ENCODE measurements around the gene PTPN13.
"Not testable (repeated sequence)": the region's sequence is repeated elsewhere in the genome, so short reads cannot be mapped to it uniquely, and the experiment has no call there.

PTPN13 gene

DNA sequence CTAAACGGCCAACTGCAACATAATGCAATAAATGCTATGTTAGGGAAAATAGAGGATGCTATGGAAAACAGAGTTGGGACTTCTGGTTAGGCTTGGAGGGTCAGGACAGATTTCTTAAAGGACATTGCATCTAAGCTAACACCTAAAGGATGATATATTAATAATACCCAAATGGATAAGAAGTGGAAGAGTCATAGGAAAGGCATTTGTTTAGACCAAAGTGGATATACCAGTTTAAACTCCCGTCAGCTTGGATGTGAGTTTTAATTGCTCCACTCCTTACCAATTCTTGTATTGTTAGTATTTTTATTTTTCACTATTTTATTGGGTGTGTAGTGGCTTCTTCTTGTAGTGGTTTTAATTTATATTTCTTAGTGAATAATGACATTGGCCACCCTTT lies 93.9 kb downstream of the PTPN13 start:
- DNase-seq (ENCODE audit: low read depth, low spot score): no peak
- H3K27ac ChIP-seq: no peak overlapping the region

DNA sequence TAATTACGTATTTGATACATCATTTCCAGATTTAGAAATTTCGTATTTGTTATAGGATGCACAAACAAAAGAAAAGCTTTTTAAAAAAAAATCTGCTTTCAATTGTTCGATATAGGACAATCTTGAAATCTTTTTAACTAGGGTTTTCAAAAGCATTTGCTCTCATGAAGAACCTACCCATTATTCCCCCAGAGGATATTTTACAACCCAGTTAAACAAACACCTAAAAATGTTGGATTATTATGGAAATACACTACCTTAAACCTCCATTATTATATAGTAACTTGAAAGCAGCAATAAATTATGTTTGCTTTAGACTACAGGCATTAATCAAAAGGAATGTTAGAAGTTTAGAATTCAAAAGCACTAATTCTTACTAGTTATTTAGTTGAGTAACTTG lies 110.5 kb downstream of the PTPN13 start:
- H3K27ac ChIP-seq: no peak overlapping the region
- DNase-seq (ENCODE audit: low read depth, low spot score): no peak

DNA sequence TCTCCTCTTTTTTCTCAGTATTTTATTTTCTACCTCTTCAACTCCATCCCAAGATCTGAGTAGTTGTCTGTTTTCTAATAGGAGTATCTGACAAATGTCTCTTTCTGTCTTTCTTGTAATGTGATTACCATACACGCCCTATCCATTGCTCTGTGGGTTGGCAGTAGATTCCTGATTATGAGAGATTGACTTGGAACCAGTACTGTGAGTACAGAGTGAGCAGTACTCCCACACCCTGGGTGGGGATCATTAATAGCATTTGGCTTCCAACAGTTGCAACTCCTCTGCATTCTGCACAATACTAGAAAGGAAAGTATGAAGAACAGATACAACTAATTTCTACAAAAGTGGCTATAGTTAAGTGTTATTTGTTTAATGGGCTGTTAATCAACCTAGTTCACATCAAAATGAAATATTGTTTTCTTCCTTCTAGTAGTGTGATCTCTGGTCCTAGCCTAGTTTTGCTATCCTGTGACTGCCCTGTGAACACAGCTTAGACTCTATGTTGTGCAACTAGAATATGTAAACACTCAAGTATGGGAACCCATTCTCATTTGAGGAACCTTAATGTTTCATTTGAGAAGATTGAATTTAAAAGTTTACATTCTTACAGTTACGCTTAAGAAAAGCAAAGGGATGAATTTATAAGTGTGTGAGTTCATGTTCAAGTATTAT lies 112.9 kb downstream of the PTPN13 start:
- no peak for DNase-seq (ENCODE audit: low read depth, low spot score)
- H3K27ac ChIP-seq: peak overlapping the region; percentile 35

DNA sequence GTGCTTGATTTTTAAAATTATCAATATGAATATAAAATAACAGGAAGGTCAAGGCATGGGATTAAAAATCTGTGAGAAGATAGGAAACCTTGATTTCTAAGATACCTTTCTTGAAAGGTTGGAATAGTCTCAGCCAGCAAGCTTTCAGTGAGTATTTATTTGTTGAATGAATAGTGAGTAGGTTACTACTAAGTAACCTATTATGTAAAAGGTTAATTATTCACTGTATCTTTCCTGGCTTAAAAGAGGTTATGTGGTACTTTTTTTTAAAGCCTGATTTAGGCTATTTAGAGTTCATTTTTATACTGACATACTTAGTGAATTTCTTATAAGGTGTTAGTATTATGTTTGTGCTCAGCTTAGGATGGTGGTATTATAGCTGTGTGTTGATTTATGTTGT lies 123.5 kb downstream of the PTPN13 start:
- H3K27ac ChIP-seq: no peak overlapping the region
- no peak for DNase-seq (ENCODE audit: low read depth, low spot score)

DNA sequence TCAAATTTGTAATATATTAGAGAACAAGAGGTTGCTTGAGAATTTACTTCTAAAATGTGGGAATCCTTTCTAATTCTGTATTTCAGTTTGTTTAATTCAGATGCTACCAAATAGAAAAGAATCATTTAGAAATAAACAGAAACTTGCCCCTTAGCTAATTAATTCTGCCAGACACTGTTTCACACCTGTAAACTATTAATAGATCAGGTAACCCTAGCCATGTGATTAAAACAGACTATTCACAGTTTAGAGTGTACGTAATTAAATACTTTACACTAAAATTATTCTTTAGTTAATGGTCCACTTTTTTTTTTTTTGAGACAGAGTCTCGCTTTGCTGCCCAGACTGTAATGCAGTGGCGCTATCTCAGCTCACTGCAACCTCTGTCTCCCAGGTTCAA lies 124.0 kb downstream of the PTPN13 start:
- H3K27ac ChIP-seq: no peak overlapping the region
- no peak for DNase-seq (ENCODE audit: low read depth, low spot score)

DNA sequence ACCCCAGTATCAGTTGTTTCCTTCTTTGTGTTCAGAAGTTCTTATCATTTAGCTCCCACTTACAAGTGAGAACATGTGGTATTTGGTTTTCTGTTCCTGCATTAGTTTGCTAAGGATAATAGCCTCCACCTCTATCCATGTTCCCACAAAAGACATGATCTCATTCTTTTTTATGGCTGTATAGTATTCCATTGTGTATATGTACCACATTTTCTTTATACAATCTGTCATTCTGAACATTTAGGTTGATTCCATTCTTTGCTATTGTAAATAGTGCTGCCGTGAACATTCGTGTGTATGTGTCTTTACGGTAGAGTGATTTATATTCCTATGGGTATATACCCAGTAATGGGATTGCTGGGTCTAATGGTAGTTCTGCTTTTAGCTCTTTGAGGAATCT lies 125.0 kb downstream of the PTPN13 start:
- not testable (repeated sequence) for DNase-seq (ENCODE audit: low read depth, low spot score); H3K27ac ChIP-seq

DNA sequence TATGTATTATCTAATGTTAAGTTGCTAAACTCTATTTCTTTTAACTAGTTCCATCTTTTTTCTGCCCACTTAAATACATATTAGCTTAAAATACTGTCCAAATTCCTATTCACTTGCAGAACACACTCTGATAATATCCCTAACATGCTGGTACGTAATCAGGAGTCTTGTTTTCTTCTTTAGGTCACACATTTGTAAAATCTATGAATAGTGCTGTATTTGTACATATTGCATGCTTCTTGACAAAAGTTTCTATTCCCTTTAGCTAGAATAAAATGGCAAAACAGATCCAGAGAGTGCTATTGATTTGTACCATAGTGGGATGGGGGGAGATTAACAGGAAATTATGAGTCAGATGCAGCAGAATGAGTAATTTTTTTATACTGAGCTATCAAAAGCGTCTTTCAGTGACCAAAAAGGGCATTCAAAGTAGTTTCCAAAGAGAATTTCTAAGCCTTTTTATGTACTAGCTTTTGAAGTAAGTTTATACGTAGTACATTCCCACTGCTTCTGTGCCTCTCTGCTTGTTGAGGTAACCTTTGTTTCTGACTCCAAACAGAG lies 126.5 kb downstream of the PTPN13 start:
- no peak for DNase-seq (ENCODE audit: low read depth, low spot score)
- H3K27ac ChIP-seq: no peak overlapping the region

DNA sequence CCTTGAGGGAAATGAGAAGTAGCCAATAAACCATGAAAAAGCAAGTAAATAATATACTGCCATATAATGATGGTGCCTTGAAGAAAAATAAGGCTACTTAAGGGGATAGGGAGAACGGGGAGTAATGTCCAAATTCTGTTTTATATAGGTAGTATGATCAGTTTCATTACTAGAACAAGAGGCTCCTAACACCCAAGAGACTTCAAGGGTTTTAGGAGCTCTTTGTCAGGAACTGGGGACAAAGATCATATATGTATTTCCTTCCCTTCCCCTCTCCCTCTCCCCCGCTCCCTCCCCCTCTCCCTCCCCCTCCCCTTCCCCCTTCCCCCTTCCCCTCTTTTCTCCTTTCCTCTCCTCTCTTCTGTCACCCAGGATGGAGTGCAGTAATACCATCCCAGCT lies 127.3 kb downstream of the PTPN13 start:
- DNase-seq (ENCODE audit: low read depth, low spot score): no peak
- H3K27ac ChIP-seq: no peak overlapping the region

DNA sequence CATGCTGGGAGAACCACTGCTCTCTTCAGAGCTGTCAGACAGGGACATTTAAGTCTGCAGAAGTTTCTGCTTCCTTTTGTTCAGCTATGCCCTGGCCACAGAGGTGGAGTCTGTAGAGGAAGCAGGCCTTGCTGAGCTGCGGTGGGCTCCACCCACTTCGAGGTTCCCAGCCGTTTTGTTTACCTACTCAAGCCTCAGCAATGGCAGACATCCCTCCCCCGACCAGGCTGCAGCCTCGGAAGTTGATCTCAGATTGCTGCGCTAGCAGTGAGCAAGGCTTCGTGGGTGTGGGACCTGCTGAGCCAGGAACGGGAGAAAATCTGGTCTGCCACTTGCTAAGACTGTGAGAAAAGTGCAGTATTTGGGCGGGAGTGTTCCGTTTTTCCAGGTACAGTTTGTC lies 136.2 kb downstream of the PTPN13 start:
- H3K27ac ChIP-seq: no peak overlapping the region
- DNase-seq (ENCODE audit: low read depth, low spot score): no peak

DNA sequence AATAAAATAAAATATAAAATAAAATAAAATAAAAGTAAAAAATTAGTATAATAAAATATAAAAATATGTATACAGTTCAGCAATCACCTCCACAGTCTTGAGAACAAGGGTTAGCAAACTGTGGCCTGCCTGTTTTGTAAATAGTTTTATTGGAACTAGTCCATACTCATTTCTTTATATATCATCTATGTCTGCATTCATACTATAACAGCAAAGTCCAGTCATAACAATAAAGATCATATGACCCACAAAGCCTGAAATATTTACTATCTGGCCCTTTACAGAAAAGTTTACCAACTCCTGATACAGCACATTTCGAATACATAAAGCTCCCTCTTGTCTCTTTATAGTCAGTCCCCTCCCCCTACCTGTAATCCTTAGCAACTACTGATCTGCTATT lies 143.1 kb downstream of the PTPN13 start:
- no peak overlapping the region for H3K27ac ChIP-seq
- DNase-seq (ENCODE audit: low read depth, low spot score): no peak

DNA sequence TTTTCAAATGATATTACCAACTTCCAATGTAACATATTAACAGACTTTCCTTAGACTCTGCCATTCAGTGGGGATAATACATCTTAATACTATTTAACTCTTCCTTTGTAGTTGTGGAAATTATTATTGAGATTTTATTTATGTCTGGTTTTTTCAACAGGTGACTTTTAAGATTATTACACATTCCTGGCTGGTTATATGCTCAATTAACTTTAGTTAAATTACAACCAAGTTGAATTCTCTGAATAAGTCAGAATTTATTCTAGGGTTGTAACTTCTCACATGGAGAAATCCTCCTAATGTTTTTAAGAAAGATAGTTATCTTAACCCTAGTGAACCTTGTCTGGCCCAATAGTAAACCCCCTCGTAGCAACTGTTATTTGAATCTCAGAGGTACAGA lies 147.7 kb downstream of the PTPN13 start:
- no peak for DNase-seq (ENCODE audit: low read depth, low spot score)

DNA sequence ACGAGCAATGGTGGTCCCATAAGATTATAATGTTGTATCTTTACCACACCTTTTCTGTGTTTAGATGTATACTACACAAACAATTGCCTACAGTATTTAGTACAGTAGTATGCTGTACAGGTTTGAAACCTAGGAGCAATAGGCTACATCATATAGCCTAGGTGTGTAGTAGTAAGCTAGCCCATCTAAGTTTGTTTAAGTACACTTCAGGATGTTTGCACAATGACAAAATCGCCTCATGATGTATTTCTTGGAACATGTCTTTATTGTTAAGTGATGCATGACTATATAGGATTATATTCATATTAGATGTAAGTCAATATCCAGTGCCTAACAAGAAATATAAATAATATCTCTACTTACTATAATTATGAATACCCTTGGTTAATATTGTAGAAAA lies 150.5 kb downstream of the PTPN13 start:
- DNase-seq (ENCODE audit: low read depth, low spot score): no peak
- H3K27ac ChIP-seq: no peak overlapping the region

More for the DNA sequence above, 147.7 kb downstream of the PTPN13 start:
- H3K27ac ChIP-seq: no peak overlapping the region

DNA sequence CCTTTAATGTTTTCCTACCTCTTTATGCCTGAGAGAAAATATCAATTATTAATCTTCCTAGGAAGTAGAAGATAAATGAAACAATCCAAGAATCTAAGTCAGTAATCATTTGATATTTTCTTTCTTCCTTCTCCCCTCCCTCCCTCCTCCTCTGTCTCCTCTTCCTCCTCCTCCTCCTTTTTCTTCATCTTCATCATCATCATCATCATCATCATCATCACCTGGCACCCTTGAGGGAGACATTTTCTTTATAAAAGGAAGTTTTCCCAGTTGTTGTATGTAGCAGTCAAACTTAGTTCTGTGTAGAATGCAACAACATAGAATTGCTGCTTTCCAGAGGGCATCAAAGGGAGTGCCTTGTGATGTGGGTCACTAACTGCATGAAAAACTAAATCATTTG lies 155.0 kb downstream of the PTPN13 start:
- no peak overlapping the region for H3K27ac ChIP-seq

DNA sequence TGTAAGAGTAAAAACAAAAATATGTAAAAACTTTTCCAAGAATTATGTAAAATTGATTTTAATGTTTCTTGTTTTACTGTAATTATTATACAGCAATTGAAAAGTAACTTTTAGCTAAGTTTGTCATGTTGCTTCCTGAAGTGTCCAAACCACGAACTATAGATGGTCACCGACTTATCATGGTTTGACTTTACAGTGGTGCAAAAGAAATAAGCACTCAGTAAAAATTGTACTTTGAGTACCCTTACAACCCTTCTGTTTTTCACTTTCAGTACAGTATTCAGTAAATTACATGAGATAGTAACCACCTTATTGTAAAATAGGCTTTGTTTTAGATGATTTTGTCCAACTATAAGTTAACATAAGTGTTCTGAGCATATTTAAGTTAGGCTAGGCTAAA lies 161.3 kb downstream of the PTPN13 start:
- no peak overlapping the region for H3K27ac ChIP-seq
- DNase-seq (ENCODE audit: low read depth, low spot score): no peak

More for the DNA sequence above, 155.0 kb downstream of the PTPN13 start:
- DNase-seq (ENCODE audit: low read depth, low spot score): no peak

DNA sequence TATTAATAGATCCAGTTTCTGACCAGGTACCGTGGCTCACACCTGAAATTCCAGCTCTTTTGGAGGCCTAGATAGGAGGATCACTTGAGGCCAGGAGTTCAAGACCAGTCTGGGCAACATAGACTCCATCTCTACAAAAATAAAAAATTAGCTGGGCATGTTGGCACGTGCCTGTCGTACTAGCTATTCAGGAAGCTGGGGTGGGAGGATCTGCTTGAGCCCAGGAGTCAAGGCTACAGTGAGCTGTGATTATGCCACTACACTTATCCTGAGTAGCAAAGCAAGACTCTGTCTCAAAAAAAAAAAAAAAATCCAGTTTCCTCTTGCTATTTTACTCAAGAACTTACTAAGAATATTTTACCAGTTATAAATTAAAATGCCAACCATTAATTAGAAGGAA lies 163.4 kb downstream of the PTPN13 start:
- DNase-seq (ENCODE audit: low read depth, low spot score): peak; percentile 10
- H3K27ac ChIP-seq: peak overlapping the region; percentile 9

DNA sequence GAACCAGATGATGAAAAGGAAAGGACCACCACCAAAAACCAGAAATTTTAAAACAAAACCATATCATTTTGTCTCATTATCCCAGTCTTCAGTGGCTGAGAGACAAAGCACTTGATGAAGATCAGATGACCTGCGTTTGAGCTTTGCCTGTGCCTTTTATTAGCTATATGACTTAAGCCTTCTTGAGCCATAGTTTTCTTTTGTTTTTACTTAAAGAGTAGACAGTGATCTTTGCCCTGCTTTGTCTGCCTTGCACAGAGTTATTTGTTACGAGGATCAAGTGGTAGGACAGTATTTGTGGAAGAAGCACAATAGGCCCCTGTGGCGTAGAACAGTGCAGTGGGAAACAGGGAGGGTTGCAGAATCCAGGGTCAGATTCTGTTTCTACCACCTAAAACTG lies 165.2 kb downstream of the PTPN13 start:
- DNase-seq (ENCODE audit: low read depth, low spot score): no peak

DNA sequence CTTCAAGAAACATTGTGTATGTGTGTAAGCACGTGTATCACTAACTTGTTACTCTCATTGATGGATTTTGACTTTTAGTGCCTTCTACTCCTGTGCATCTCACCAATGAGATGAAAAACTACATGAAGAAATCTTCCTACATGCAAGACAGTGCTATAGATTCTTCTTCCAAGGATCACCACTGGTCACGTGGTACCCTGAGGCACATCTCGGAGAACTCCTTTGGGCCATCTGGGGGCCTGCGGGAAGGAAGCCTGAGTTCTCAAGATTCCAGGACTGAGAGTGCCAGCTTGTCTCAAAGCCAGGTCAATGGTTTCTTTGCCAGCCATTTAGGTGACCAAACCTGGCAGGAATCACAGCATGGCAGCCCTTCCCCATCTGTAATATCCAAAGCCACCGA lies 168.5 kb downstream of the PTPN13 start:
- no peak overlapping the region for H3K27ac ChIP-seq
- no peak for DNase-seq (ENCODE audit: low read depth, low spot score)

More for the DNA sequence above, 165.2 kb downstream of the PTPN13 start:
- no peak overlapping the region for H3K27ac ChIP-seq

DNA sequence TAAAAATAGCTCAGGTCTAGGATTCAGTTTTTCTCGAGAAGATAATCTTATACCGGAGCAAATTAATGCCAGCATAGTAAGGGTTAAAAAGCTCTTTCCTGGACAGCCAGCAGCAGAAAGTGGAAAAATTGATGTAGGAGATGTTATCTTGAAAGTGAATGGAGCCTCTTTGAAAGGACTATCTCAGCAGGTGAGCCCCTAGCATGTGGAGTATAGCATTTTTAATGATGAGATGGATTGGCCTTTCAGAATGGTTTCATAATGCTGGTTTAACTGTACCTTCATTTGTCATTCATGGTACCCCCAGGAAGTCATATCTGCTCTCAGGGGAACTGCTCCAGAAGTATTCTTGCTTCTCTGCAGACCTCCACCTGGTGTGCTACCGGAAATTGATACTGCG lies 175.7 kb downstream of the PTPN13 start:
- no peak overlapping the region for H3K27ac ChIP-seq
- DNase-seq (ENCODE audit: low read depth, low spot score): no peak

DNA sequence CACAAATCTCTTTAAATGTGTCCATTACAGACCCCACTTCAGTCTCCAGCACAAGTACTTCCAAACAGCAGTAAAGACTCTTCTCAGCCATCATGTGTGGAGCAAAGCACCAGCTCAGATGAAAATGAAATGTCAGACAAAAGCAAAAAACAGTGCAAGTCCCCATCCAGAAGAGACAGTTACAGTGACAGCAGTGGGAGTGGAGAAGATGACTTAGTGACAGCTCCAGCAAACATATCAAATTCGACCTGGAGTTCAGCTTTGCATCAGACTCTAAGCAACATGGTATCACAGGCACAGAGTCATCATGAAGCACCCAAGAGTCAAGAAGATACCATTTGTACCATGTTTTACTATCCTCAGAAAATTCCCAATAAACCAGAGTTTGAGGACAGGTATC lies 177.0 kb downstream of the PTPN13 start:
- DNase-seq (ENCODE audit: low read depth, low spot score): no peak
- H3K27ac ChIP-seq: no peak overlapping the region

DNA sequence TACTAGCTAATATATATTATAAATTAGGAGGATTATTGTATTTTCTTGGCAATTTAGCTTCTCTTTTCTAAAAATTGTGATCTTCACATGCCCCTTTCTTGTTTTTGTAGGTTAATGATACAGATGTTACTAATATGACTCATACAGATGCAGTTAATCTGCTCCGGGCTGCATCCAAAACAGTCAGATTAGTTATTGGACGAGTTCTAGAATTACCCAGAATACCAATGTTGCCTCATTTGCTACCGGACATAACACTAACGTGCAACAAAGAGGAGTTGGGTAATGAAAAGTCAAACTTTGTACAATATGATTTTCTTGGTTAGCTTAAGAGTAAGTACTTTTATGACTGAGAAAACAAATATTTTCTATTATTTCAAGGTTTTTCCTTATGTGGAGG lies 180.9 kb downstream of the PTPN13 start:
- no peak overlapping the region for H3K27ac ChIP-seq
- no peak for DNase-seq (ENCODE audit: low read depth, low spot score)

DNA sequence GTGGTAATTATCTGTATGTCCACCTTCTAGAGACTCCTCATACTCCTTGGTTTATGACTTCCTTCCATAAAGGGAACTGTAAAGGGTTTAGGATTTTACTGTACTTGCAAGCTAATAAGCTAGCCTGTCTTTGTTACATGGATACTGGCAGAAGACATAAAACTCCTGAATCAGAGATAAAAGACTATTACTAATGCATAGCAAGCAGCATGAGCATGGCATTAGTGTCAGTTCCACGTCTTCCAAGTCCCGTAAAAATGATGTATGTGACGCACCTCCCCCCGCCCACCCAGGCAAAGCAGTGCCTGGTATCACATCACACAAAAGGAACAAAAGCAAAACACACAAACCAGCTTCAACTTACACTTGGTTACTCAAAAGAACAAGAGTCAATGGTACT lies 184.1 kb downstream of the PTPN13 start:
- DNase-seq (ENCODE audit: low read depth, low spot score): no peak

DNA sequence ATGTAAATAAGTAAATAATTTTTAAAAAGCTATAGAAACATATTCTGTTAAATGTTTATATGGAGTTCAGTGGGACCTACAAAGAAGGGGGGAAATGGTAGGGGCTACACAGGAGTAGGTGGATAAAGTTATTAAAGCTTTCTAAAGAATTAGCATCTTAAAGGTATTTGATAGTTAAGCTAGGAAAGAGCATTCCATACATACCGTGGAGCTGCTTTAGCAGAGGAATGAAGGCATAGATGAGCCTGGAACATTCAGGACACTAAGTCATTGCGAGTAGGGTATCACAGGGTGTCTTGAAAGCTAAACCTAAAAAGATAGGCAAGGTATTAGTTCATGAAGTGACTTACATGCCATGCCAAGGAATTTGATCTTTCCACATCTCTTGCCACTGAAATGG lies 194.7 kb downstream of the PTPN13 start:
- H3K27ac ChIP-seq: no peak overlapping the region
- no peak for DNase-seq (ENCODE audit: low read depth, low spot score)

More for the DNA sequence above, 184.1 kb downstream of the PTPN13 start:
- no peak overlapping the region for H3K27ac ChIP-seq
